OCI-LY1 (cell line): ENCODE measurements around the gene IGFBP1.

Experiments
- EZH2 ChIP-seq: fragments of 200-600 bp; sonication (generic), shearing (Covaris generic); IDR thresholded peaks from 2 replicates; pipeline ENCODE4 v1.8.0; 2017; ENCODE audit warnings: borderline replicate concordance, mixed run types, mild to moderate bottlenecking, antibody characterized with exemption, low read length, moderate library complexity, mixed read lengths
- TF ChIP-seq, protein P1 (sequence below): fragments of 200-600 bp; sonication (generic), shearing (Covaris generic); IDR thresholded peaks from 2 replicates; pipeline ENCODE4 v1.5.1; 2017; ENCODE audit warnings: mild to moderate bottlenecking, antibody characterized with exemption, low read length, moderate library complexity, mixed read lengths

GRCh38 chr7:45940939-45941338 is 52.7 kb downstream of the IGFBP1 start:
- TF ChIP-seq, protein P1, sequence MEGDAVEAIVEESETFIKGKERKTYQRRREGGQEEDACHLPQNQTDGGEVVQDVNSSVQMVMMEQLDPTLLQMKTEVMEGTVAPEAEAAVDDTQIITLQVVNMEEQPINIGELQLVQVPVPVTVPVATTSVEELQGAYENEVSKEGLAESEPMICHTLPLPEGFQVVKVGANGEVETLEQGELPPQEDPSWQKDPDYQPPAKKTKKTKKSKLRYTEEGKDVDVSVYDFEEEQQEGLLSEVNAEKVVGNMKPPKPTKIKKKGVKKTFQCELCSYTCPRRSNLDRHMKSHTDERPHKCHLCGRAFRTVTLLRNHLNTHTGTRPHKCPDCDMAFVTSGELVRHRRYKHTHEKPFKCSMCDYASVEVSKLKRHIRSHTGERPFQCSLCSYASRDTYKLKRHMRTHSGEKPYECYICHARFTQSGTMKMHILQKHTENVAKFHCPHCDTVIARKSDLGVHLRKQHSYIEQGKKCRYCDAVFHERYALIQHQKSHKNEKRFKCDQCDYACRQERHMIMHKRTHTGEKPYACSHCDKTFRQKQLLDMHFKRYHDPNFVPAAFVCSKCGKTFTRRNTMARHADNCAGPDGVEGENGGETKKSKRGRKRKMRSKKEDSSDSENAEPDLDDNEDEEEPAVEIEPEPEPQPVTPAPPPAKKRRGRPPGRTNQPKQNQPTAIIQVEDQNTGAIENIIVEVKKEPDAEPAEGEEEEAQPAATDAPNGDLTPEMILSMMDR, result no peak
- no peak for TF ChIP-seq EZH2
